ES-I3 (cell line): Measurements from ENCODE around the gene WBP2.

Source experiments
- H3K36me3 ChIP-seq: 2 replicates; pipeline ENCODE4 v1.6.1; 2013; ENCODE audit warnings: mild to moderate bottlenecking, low read length, control low read depth, moderate library complexity; ENCODE audit not compliant: insufficient read depth
- H3K4me1 ChIP-seq: 2 replicates; pipeline ENCODE4 v1.6.1; 2013; ENCODE audit warnings: mild to moderate bottlenecking, control low read depth, low read length; ENCODE audit not compliant: insufficient read depth
- H3K9ac ChIP-seq: 2 replicates; pipeline ENCODE4 v1.6.1; 2013; ENCODE audit warnings: low read depth, mild to moderate bottlenecking, low read length, moderate library complexity
- H3K9me3 ChIP-seq: 2 replicates; pipeline ENCODE4 v1.6.1; 2013; ENCODE audit warnings: mild to moderate bottlenecking, low read length, moderate library complexity; ENCODE audit not compliant: control insufficient read depth, insufficient read depth

The WBP2 gene

DNA sequence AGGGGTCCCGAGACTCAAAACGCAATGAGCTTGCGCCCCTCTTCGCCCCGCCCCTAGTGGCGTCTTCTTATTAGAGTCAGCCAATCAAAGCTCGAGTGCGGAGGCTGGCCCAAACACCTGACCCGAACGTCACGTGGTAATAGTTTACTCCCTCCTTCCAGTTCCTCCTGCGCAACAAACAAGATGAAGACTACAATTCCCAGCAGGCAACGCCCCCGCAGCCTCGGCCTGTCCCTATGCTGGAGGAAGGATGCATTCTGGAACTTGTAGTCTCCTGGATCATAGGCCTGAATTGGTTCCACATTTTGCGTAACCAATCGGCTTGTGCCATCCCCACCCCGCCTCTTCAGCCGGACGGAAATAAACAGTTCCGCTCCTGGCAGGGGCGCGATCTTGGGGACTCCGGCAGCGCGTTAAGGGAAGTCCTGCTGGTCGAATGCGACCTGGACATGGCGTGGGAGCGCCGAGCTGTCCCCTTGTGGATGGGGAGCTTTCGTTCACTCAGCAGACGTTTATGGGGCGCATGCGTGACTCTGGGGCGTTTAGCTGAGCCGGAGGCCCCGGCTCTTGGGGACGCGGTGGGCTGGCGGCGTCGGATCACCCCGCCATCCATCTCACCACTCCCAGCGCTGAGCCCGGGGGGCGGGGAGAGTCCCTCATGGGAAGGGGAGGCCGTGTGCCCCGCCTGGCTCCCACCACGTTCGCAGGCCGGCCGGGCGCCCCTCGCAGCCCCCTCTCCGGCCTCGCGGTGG lies at the start of gene WBP2:
WBP2 (minus strand) TSS at position 26 of the 752 bp plus-strand sequence. CDS start 38 bp downstream, outside the sequence.
- H3K9ac ChIP-seq = peak within 1 kb of the TSS; percentile 91
- peaks cover 11% of the 10 kb centered on the region for H3K4me1 ChIP-seq
- no peaks in the 10 kb centered on the region for H3K9me3 ChIP-seq
- peaks cover 5% of the 10 kb centered on the region; the same call in 1 of the 2 replicates for H3K36me3 ChIP-seq

DNA sequence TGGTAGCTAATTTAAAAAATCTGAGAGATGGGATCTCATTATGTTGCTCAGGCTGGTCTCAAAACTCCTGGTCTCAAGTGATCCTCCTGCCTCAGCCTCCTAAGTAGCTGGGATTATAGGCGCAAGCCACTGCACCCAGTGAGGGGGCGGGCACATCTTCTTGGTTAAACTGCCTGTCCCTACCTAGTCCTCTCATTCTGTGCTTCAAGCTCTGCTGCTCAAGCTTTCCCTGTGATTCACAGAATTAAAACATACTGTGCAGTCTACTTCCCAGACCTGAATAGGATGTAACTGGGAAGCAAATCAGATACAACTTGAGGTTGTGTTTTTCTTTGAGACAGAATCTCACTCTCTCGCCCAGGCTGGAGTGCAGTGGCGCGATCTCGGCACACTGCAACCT lies 47.3 kb upstream of the WBP2 start:
- H3K36me3 ChIP-seq = peaks cover 14% of the 10 kb centered on the region; the same call in 1 of the 2 replicates

DNA sequence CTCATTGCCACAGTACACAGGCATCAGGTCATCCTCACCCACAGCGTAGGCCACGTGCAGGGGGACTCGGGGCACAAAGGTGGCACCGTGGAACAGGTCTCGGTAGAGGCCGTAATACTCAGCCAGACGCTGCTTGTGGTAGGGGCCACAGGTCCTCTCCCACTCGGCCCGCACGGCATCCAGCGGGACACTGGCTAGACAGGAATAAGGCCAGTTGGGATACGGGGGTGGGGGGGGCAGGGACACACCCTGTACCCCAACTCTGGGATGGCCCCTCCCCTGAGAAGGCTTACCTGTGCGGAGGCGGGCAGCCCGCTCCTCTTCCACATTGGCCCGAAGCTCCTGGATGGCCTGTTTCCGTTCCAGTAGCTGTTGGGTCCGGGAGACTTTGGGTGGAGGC lies 46.6 kb upstream of the WBP2 start:
- H3K36me3 ChIP-seq = peaks cover 14% of the 10 kb centered on the region; the same call in 1 of the 2 replicates
- no peak overlapping the region for H3K9ac ChIP-seq
- no peaks in the 10 kb centered on the region for H3K9me3 ChIP-seq

More for the DNA sequence above, 47.3 kb upstream of the WBP2 start:
- Histone ChIP-seq H3K9me3 (no peaks in the 10 kb centered on the region), H3K4me1 (no peaks in the 10 kb centered on the region; the same call in 1 of the 2 replicates), H3K9ac (no peak overlapping the region)

GRCh38 chr17:75900691-75901533 lies 45.8 kb upstream of the WBP2 start:
- Histone ChIP-seq H3K9me3 (no peaks in the 10 kb centered on the region), H3K36me3 (peaks cover 14% of the 10 kb centered on the region; the same call in 1 of the 2 replicates), H3K4me1 (no peaks in the 10 kb centered on the region; the same call in 1 of the 2 replicates), H3K9ac (no peak overlapping the region)

More for the DNA sequence above, 46.6 kb upstream of the WBP2 start:
- no peaks in the 10 kb centered on the region; the same call in 1 of the 2 replicates for H3K4me1 ChIP-seq

- H3K9me3 ChIP-seq = no peaks in the 10 kb centered on the region
- peaks cover 7% of the 10 kb centered on the region; the same call in 1 of the 2 replicates for H3K4me1 ChIP-seq
- no peak overlapping the region for H3K9ac ChIP-seq
- peaks cover 14% of the 10 kb centered on the region; the same call in 1 of the 2 replicates for H3K36me3 ChIP-seq
Measured at GRCh38 chr17:75899767-75900468, 44.8 kb upstream of the WBP2 start.

GRCh38 chr17:75899353-75899752 lies 44.2 kb upstream of the WBP2 start:
- peaks cover 13% of the 10 kb centered on the region; the same call in 1 of the 2 replicates for H3K4me1 ChIP-seq
- H3K36me3 ChIP-seq = peaks cover 14% of the 10 kb centered on the region; the same call in 1 of the 2 replicates
- H3K9ac ChIP-seq = no peak overlapping the region
- H3K9me3 ChIP-seq = no peaks in the 10 kb centered on the region

DNA sequence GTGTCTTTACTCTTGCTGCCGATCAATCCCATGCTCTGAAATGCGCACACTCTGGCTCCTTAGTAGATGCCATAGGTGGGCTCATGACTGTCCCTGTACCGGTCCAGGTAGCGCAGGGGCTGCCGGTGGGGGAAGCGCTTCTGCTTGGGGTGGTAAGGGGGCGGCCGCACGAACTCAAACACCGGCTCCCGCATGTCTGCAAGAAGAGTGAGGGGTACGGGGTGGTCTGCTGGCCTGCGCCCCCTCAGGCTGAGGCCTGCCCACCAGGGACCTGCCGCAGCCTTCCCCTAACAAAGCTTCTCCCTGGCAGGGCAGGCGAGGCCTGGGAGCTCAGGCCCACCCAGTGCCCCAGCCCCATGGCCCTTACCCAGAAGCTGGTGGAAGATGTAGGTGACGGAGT lies 43.7 kb upstream of the WBP2 start:
- Histone ChIP-seq H3K4me1 (peaks cover 18% of the 10 kb centered on the region; the same call in 1 of the 2 replicates), H3K9me3 (no peaks in the 10 kb centered on the region), H3K9ac (no peak overlapping the region), H3K36me3 (peaks cover 14% of the 10 kb centered on the region; the same call in 1 of the 2 replicates)

GRCh38 chr17:75898065-75898464 lies 42.9 kb upstream of the WBP2 start:
- no peaks in the 10 kb centered on the region for H3K9me3 ChIP-seq
- no peak overlapping the region for H3K9ac ChIP-seq
- H3K4me1 ChIP-seq = peaks cover 20% of the 10 kb centered on the region; the same call in 1 of the 2 replicates
- peaks cover 14% of the 10 kb centered on the region; the same call in 1 of the 2 replicates for H3K36me3 ChIP-seq

GRCh38 chr17:75897160-75898019 lies 42.3 kb upstream of the WBP2 start:
- H3K9me3 ChIP-seq = no peaks in the 10 kb centered on the region
- H3K9ac ChIP-seq = peak overlapping the region; percentile 77
- peaks cover 13% of the 10 kb centered on the region; the same call in 1 of the 2 replicates for H3K36me3 ChIP-seq
- H3K4me1 ChIP-seq = peaks cover 20% of the 10 kb centered on the region; the same call in 1 of the 2 replicates

- peak within 1 kb of the TSS; percentile 77 for H3K9ac ChIP-seq
- H3K36me3 ChIP-seq = peaks cover 10% of the 10 kb centered on the region; the same call in 1 of the 2 replicates
Measured at GRCh38 chr17:75896415-75897159, 41.5 kb upstream of the WBP2 start, which contains the start of gene TRIM65. Gene TRIM65 (minus strand): TSS chr17:75896951. CDS start chr17:75896937, 14 bp downstream.

GRCh38 chr17:75895370-75896155 lies 40.4 kb upstream of the WBP2 start:
- H3K36me3 ChIP-seq = peaks cover 4% of the 10 kb centered on the region; the same call in 1 of the 2 replicates
- peak overlapping the region; percentile 77 for H3K9ac ChIP-seq
- no peaks in the 10 kb centered on the region for H3K9me3 ChIP-seq
- peaks cover 20% of the 10 kb centered on the region; the same call in 1 of the 2 replicates for H3K4me1 ChIP-seq

More at GRCh38 chr17:75896415-75897159, 41.5 kb upstream of the WBP2 start, which contains the start of gene TRIM65:
- H3K9me3 ChIP-seq = no peaks in the 10 kb centered on the region
- peaks cover 20% of the 10 kb centered on the region; the same call in 1 of the 2 replicates for H3K4me1 ChIP-seq
